Chondrocyte (in vitro differentiated cells): ENCODE results near the gene OR8G5. TPM values are rescaled to one million over a fixed set of nuclear protein-coding genes. Genes with fewer than 3 reads are reported as not detected.

Source experiments
- DNase-seq: peaks from one replicate; pipeline ENCODE4 v3.0.0; 2021; ENCODE audit warnings: mixed read lengths, low spot score
- H3K27ac Mint-ChIP-seq: one replicate; pipeline ENCODE4 v1.8.0; 2021; ENCODE audit warnings: mild to moderate bottlenecking, moderate library complexity, mixed read lengths; ENCODE audit not compliant: unreplicated experiment
- H3K27me3 Mint-ChIP-seq: 2 replicates; pipeline ENCODE4 v1.8.0; 2021; ENCODE audit warnings: low read depth, mixed read lengths
- H3K36me3 Mint-ChIP-seq: 2 replicates; pipeline ENCODE4 v1.8.0; 2021; ENCODE audit warnings: low read depth, mixed read lengths
- H3K4me1 Mint-ChIP-seq: 2 replicates; pipeline ENCODE4 v1.8.0; 2021; ENCODE audit warnings: low read depth, mild to moderate bottlenecking, mixed read lengths
- H3K4me3 Mint-ChIP-seq: one replicate; pipeline ENCODE4 v1.8.0; 2021; ENCODE audit warnings: mild to moderate bottlenecking, moderate library complexity, mixed read lengths; ENCODE audit not compliant: unreplicated experiment
- H3K9me3 Mint-ChIP-seq: 2 replicates; pipeline ENCODE4 v1.8.0; 2021; ENCODE audit warnings: low read depth, mixed read lengths
- CTCF ChIP-seq: fragments of 200-600 bp; sonication (generic); IDR thresholded peaks from 2 replicates; pipeline ENCODE4 v1.5.0; 2021; ENCODE audit warnings: antibody characterized with exemption, mild to moderate bottlenecking, moderate library complexity
- long read RNA-seq: library from polyadenylated mRNA; stranded (forward); transcript quantifications from one replicate; pipeline ENCODE4 v2.0.0, GENCODE V29; 2021
- total RNA-seq: library from RNA; stranded (reverse); gene quantifications from 3 replicates; pipeline ENCODE4 v1.2.1, GENCODE V29; 2021

The OR8G5 gene
- 0.20 TPM in 1 of 3 replicates, not detected in the others for total RNA-seq
- long read RNA-seq, result 0 reads

- H3K27ac Mint-ChIP-seq, result no peak within 1 kb of the TSS
- peaks cover 17% of the 10 kb centered on the region for H3K27me3 Mint-ChIP-seq
- H3K9me3 Mint-ChIP-seq, result no peaks in the 10 kb centered on the region
- no peak within 1 kb of the TSS for H3K4me3 Mint-ChIP-seq
- H3K4me1 Mint-ChIP-seq, result no peaks in the 10 kb centered on the region
- no peak for TF ChIP-seq CTCF
- H3K36me3 Mint-ChIP-seq, result no peaks in the 10 kb centered on the region
- DNase-seq, result no peak
Measured at GRCh38 chr11:124256076-124256475, at the start of gene OR8G5. TSS of gene OR8G5 (plus strand) at chr11:124256376. CDS start at chr11:124264932, 8,556 bp downstream.

- H3K36me3 Mint-ChIP-seq, result no peaks in the 10 kb centered on the region
- DNase-seq, result no peak
- H3K4me1 Mint-ChIP-seq, result no peaks in the 10 kb centered on the region
- H3K4me3 Mint-ChIP-seq, result no peak overlapping the region
- H3K27me3 Mint-ChIP-seq, result peaks cover 22% of the 10 kb centered on the region
- H3K27ac Mint-ChIP-seq, result no peak overlapping the region
- no peaks in the 10 kb centered on the region for H3K9me3 Mint-ChIP-seq
- TF ChIP-seq CTCF, result no peak
Measured at GRCh38 chr11:124207102-124207792, 48.9 kb upstream of the OR8G5 start.

GRCh38 chr11:124209824-124210357 is 46.3 kb upstream of the OR8G5 start:
- Mint-ChIP-seq H3K27ac (no peak overlapping the region), H3K27me3 (peaks cover 17% of the 10 kb centered on the region), H3K9me3 (no peaks in the 10 kb centered on the region), H3K4me3 (no peak overlapping the region), H3K4me1 (no peaks in the 10 kb centered on the region), H3K36me3 (no peaks in the 10 kb centered on the region)
- DNase-seq, result peak; percentile 87
- TF ChIP-seq CTCF, result no peak

GRCh38 chr11:124210421-124210820 is 45.8 kb upstream of the OR8G5 start:
- Mint-ChIP-seq H3K27me3 (peaks cover 17% of the 10 kb centered on the region), H3K4me3 (no peak overlapping the region), H3K27ac (no peak overlapping the region), H3K4me1 (no peaks in the 10 kb centered on the region), H3K9me3 (no peaks in the 10 kb centered on the region), H3K36me3 (no peaks in the 10 kb centered on the region)
- no peak for DNase-seq
- no peak for TF ChIP-seq CTCF

GRCh38 chr11:124211321-124211720 is 44.9 kb upstream of the OR8G5 start:
- H3K9me3 Mint-ChIP-seq, result no peaks in the 10 kb centered on the region
- no peaks in the 10 kb centered on the region for H3K36me3 Mint-ChIP-seq
- no peak overlapping the region for H3K4me3 Mint-ChIP-seq
- H3K27ac Mint-ChIP-seq, result no peak overlapping the region
- DNase-seq, result no peak
- no peak for TF ChIP-seq CTCF
- peaks cover 13% of the 10 kb centered on the region for H3K27me3 Mint-ChIP-seq
- no peaks in the 10 kb centered on the region for H3K4me1 Mint-ChIP-seq
